A172 (cell line): ENCODE results near the gene FAF2. TPM values are rescaled to one million over a fixed set of nuclear protein-coding genes. Genes with fewer than 3 reads are reported as not detected.

Experiments
- DNase-seq: peaks from one replicate; pipeline ENCODE4 v3.0.0-alpha.2; 2015; ENCODE audit warnings: low spot score
- total RNA-seq: library from RNA; depleted of rRNA; stranded (reverse); fragments of >200 nt; shearing (Covaris generic); gene quantifications from 2 replicates; pipeline ENCODE4 v1.2.3, GENCODE V29; 2014

FAF2 gene
- total RNA-seq, 1 experiment from 2014 or later = 59.7 TPM

DNA sequence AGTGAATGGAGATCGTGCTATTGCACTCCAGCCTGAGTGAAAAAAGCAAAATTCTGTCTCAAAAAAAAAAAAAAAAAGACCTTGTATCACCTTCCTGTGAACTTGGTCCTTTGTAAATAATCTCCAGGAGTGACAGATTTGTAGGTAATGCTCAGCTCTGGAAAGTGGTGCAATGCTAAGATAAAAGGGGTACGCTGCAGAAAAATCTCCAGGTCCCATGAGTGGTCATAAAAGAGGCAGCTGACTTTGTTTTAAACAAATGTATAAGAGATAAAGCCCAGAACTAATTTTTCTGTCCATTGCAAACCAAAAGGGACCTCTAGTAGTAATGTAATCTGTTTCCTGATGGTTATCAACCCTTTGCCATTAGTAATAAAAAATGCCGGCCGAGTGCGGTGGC is 55.3 kb downstream of the FAF2 start:
- DNase-seq = no peak

DNA sequence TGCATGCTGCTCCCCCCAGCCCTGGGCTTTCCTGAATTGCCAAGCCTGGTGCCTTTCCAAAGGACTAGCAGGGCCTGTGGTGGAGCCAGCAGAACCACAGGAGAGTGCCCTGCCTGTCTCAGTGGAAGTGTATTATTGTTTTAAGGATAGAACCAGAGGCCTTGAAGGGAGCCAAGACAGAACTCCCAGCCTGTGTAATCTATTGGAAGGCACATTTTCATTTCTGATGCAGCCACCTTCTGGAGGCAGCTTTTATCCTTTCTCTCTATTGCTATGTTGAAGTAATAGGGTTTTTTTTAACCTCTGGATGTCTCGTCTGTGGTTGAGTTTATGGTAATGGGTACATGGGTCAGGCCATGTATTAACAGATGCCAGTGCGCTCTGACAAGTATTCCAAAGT is 59.7 kb downstream of the FAF2 start:
- no peak for DNase-seq

DNA sequence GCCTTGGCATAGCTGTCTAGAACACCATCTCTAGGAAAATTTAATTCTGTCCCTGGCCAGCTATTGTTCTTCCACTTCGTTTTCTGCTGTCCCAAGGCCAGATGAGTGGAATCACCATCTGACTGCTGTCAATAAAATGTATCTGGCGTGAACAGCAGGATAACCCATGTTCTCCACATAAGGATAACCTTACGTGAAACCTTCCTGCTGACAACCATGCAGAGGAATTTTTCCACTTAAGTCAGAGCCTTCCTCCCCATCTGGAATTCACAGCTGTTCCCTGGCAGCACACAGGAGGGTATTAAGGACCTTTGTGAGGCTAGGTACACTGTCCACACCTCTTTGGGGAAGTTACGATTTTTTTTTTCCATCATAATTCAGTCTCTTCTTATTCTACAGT is 60.4 kb downstream of the FAF2 start:
- DNase-seq = no peak

DNA sequence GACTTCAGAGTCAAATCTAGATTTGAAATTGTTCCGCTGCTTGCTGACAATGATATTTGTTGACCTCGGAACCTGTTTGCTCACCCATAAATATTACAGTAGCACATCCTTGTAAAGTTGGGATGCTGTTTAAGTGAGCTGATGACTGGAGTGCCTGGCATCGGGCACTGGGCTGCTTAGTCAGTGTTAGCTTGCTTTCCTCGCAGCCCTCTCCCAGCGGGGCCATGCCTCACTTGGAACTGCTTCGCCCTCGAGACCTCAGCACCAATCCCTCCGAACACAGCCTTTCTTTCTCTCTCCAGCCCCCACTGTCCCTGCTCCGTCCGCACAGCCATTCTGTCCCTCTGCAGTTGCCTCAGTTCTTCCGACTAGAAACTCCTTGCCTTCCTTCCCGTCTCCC is 65.6 kb downstream of the FAF2 start:
- DNase-seq = no peak

DNA sequence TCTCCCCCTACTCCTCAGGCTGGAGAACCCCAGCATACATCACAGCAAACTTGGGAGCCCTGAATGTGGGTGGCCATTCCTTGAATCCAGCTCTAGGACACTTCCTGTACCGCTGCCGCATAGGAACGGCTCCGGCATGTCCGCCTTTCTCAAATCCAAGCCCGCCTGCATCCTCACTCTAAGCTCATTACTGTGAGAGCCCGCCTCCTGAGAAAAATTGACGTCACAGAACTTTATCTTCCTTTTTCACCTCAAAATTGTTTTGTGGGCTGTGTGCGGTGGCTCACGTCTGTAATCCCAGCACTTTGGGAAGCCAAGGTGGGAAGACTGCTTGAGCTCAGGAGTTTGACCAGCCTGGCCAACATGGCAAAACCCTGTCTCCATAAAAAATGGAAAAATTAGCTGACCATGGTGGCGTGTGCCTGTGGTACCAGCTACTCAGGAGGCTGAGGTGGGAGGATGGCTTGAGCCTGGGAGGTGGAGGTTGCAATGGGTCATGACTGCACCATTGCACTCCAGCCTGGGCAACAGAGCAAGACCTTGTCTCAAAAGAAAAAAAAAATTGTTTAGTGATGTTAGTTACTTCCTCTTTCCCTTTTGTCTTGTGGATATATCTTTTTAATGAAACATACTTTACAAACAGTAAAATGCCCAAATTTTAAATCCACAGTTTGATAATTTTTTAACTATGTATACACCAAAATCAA is 66.2 kb downstream of the FAF2 start:
- no peak for DNase-seq

DNA sequence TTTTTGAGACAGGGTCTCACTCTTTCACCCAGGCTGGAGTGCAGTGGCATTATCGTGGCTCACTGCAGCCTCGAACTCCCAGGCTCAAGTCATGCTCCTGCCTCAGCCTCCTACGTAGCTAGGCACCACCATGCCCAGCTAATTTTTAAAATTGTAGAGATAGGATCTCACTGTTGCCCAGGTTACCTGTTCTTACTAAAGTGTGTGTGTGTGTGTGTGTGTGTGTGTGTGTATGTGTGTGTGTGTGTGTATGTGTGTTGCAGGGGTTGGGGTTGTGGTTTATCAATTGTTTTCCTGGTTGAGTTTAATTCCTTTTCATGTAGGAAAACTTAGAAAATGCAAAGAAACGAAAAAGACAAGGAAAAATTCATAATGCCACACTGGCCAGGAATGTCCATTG is 67.2 kb downstream of the FAF2 start:
- no peak for DNase-seq

DNA sequence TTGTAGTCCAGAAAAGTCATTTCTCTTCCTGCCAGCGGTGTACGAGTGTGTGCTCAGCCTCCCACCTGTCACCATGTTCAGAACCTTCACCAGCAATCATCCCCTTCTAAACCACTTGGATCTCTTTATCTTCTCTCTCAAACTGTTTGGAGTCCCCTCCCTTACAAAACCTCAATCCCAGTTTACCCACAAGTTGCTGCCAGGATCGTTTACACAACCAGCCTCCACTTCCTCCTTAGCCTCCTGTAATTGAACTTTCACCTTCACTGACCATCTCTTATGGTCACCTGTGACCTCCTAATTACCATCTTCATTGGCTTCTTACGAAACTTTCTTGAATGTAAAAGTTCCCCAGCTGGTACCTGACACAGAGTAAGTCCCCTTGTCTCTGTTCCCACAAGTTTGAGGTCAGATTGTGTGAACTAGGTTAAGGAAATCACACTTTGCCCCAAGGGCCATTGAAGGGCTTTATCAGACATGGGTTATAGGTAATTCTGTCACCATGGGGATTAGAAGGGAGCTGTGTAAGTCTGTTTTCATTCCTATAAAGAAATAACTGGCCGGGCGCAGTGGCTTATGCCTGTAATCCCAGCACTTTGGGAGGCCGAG is 69.0 kb downstream of the FAF2 start:
- DNase-seq = no peak

DNA sequence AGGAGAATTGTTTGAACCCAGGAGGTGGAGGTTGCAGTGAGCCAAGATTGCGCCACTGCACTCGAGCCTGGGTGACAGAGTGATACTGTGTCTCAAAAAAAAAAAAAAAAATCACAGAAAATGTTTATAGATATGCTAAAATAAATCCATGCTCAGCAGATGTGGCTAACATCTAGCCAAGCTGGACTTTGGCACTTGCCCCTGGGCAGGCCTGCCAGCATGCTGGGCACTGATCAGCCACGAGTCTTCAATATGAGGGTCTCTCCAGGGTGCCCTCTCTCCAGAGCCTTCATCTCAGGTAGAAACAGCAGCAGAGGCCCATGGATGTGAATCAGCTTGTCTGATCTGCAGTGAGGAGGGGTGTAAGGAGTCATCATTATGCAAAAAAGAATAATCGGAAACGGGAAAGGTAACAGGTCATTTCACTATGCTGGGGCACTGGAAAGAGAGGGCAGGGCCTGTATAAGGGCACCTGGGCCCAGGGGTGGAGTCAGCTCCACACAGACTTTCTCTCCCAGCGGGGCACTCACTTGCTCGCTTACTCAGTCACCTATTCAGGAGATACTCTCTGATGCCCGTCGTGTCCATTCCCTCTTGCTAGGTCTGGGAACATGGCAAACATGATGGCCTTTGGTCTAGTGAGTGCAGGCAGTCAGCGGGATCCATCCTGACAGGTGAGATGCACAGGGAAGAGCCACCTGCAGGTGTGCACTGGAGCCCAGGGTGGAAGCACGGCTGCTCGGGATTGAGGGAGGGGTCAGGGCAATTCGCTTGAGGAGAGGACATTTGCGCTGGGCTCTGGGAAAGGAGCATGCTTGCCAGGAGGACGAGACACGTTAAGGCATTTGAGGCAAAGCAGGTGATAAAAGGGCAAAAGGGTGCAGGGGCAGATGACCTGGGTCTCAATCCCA is 71.9 kb downstream of the FAF2 start:
- DNase-seq = no peak

DNA sequence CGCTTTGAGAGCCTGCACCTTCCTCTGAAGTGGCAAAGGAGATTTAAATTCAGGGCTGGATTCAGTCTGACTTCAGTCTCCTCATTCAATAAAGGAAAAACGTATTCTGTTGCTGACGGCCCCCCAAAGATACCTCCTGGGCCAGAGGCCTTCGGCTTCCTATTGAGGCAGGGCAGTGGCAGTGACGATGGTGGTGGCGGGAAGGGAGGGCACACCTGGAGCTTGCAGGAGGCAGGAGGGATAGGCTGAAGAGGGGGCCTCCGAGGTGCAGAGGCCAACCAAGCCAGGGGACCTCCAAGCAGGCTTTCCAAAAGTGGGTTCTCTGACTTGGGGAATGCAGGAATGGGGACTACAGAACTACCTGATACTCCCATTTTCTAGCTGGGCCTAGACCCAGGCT is 73.1 kb downstream of the FAF2 start:
- DNase-seq = no peak

DNA sequence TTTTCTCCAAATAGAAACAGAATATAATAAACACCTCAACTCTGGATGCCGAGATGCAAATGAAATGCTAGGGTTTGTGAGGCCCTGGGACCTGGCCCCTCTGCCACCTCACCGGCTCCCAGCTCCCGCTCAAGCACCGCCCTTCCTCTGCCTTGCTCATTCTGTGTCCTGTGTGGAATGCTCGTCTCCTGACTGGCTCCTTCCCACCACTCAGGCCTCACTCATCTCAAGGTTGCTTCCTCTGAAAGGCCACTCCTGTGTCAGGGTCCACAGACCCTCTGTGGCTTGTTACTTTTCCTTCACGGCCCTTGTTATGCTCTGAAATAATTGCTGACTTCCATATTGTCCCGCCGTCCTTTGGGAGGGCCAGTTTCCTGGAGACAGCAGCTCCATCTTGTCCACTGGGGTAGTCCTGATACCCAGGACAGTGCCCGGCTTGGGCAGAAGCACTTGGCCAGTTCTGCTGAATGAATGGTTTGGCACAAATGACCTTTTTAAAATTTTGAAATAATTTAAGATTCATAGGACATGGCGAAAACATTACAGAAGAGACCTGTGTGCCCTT is 73.6 kb downstream of the FAF2 start:
- no peak for DNase-seq

DNA sequence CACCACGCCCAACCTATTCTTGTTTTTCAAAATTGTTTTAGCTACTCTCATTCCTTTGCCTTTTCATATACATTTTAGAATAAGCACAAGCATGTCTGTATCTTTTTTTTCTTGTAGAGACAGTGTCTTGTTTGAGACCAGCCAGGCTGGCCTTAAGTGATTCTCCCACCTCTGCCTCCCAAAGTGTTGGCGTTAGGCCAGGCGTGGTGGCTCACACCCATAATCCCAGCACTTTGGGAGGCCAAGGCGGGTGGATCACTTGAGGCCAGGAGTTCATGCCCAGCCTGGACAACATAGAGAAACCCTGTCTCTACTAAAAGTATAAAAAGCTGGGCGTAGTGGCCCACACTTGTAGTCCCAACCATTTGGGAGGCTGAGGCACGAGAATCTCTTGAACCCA is 76.0 kb downstream of the FAF2 start:
- no peak for DNase-seq

DNA sequence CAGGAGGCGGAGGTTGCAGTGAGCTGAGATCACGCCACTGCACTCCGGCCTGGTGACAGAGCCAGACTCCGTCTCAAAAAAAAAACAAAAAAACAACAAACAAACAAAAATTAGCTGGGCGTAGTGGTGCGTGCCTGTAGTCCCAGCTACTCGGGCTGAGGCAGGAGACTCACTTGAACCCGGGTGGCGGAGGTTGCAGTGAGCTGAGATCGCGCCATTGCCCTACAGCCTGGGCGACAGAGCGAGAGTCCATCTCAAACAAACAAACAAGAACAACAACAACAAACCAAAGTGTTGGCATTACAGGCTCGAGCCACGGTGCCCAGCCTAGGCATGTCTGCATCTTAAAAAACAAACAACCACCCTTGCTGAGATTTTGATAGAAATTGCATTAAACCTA is 76.8 kb downstream of the FAF2 start:
- DNase-seq = no peak

DNA sequence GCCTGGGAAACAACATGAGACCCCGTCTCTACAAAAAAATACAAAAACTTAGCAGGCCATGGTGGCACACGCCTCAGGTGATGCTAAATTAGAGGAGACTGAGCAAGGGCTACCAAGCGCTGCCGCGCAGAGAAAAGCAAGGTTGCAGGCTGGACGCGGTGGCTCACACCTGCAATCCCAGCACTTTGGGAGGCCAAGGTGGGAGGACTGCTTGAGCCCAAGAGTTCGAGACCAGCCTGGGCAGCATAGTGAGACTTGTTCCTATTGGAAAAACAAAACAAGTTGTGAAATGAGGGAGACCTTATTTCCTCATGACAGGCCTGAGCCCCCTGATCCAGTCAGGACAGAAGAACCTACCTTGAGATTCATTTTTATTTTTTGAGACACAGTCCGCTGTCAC is 77.5 kb downstream of the FAF2 start:
- DNase-seq = no peak

DNA sequence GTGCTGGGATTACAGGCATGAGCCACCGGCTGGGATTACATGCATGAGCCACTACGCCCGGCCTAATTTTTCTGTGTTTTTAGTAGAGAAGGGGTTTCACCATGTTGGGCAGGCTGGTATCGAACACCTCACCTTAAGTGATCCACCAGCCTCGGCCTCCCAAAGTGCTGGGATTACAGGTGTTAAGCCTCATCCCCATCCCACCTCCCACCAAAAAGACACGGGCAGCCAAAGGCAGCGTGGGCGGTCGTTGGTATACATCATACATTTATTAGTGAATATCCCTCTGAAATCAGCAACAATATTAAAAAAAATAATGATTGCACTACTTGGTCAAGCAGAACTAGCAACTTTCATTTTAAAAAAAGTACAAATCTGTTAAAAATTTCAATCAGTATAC is 78.3 kb downstream of the FAF2 start:
- no peak for DNase-seq

DNA sequence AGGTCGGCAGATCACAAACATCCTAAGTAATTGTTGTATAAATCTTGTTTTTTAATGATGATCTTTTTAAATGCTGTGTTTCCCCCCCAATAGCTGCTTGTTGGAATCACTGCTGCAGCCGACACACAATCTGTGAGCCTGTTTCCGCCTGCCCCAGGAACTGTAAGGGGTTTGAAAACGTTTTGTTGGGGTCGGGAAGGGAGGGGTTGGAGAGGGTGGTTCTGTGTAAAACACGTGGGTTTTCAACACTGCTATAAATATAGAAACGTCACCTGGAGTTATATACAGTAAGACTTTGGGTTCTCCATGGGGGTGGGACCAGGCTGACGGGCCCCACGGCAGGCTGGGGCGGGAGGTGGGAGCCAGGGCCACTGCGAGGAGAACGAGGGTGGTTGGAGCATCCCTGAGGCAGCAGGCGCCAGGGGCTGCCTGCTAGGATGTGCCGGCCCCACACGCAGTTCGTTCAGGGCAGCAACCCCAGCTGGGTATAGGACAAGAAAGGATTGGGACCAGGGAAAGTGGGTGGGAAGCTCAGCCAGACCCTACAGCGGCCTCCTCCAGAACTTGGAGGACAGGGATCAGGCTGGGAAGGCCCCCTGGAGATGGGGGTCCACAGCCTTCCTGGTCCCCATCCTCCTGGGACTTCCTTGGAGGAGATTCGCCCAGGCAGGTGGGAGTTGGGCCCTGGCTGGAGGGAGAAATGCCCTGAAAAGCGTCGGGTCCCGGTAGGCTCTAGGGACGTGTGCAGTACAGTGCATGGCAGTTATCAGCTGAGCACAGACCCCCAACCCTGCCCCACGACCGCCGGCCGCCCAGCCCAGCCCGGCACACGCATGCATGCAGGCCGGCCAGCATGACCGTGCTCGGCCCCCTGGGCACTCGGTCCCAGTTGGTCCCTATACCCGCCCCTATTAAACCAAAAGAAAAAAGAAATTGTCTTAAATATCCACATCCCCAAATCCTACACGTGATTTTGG is 79.3 kb downstream of the FAF2 start:
- DNase-seq = no peak

DNA sequence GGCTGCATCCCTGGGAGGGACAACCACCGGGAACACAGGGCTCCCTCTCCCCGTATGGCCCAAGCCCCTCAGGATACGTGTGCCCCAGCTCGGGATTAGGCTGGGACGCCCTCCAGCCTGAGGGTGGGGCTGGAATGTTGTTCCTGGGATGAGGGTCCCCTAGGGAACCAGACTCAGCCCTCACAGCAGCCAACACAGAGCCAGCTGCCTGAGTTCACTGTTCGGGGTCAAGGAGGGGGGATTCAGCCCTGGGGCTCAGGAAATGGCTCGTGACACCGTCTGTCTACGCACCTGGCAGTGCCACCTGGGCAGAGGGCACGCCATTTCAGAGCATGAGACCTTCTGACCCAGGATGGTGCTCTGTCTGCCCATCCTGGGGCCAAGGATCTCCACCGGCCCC is 80.1 kb downstream of the FAF2 start:
- DNase-seq = no peak

DNA sequence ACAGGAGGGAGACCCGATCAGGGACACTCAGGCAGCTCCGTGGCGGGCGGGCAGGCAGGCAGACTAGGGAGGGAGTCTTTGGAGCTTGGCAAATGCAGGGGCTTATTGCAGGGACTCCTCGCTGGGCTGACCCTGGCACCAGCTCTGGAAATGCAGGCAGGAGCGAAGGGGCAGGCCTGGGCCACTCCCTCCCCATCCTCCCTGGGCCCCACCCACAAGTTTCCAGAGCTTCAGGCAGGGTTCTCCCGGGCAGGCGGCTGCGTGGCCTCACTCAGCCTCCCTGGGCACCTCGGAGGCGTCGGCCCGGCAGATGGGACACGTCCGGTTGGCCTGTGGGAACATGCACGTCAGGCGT is 80.6 kb downstream of the FAF2 start:
- DNase-seq = no peak

DNA sequence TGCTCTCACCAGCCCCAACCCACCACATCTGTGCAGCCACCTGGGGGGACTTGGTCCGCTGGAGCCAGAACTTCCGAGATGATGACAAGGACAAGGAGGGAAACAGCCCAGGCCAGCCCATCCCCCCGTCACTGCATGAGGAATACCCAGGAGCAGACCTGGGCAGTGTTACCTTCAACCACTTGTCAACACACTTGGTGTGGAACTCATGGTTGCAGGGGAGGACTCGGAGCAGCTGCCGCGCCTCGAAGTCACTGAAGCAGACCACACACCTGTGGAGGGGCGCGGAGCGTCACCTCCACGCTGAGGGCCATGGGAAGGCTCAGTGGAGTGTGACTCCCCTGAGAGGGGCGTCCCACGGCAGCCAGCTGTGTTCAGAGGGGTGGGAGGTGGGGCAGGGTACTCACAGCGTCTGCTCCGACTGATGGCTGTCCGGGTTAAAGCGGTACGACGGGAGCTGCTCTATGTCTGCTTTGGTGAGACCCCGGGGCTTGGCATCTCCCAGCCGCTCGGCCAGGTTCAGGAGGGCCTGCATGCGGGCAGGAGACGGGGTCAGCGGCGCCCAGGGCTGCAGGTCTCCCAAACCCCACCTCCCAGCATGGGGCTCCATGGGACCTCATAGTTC is 81.0 kb downstream of the FAF2 start:
- DNase-seq = no peak

DNA sequence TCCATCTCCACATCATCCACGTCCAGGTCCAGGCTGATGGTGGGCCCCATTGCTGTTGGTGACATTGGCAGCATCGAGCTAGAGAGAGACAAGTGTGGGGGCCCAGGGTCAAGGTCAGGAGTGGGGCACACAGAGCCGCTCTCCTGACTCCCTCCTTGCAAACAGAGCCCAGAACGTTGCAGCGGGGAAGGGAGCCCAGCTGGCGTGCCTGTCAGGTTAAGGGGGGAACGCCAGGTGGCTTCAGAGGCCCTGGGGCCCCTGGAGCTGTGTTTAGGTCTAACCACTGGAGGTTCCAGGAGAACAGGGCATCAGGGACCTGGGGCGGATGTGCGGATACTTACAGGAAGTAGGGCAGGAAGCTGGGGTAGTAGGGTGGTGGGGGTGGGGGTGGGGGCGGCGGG is 81.6 kb downstream of the FAF2 start:
- DNase-seq = no peak

DNA sequence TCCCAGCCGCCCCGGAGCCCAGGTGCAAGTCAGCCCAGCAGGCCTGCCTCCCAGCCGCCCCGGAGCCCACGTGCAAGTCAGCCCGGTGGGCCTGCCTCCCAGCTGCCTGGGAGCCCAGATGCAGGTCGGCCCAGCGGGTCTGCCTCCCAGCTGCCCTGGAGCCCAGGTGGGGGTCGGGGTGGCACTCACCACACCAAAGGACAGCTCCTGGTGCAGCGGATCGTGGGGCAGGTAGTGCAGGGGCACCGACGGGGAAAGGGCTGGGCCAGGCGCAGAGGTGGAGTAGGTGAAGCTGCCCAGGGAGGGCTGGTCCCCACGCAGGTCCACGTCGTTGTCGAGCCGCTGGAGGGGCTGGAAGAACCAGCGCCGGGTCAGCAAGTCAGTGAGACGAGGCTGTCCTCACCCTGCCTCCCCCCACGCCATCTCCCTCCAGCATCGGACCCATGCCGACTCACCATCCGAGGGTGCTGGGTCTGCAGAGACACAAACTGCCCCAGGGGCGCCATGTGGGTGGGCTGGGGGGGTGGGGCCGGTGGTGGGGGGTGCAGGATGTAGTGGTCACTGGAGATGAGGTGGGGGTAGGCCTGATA is 82.3 kb downstream of the FAF2 start:
- DNase-seq = no peak
